CD14-positive monocyte (primary cell): ENCODE results near the gene ARFGEF2. TPM values are rescaled to one million over a fixed set of nuclear protein-coding genes. Genes with fewer than 3 reads are reported as not detected.
A peak's percentile ranks its signal among the peaks of the same experiment; 100 is the strongest.

Experiments
- DNase-seq, 3 donors: peaks; one replicate each; pipeline ENCODE4 v3.0.0-alpha.2; 2011 to 2022
- H2AFZ ChIP-seq: 2 replicates; pipeline ENCODE4 v1.6.0; 2012; ENCODE audit warnings: mild to moderate bottlenecking, low read depth, low read length, inconsistent platforms; ENCODE audit not compliant: insufficient read depth, poor library complexity, severe bottlenecking
- H3K27ac ChIP-seq, 2 donors: 1 replicate in 1 of 2; 2 replicates in 1 of 2; pipeline ENCODE4 v1.5.1; 2012 to 2013; ENCODE audit warnings: low read length in 2 of 2, control low read depth in 1 of 2, inconsistent platforms in 1 of 2, low read depth in 1 of 2, mild to moderate bottlenecking in 1 of 2
- H3K27me3 ChIP-seq, 2 donors: one replicate each; pipeline versions ENCODE4 v1.6.0 to v1.6.1; 2011 to 2013; ENCODE audit warnings: low read length in 2 of 2; ENCODE audit not compliant: control insufficient read depth in 2 of 2, insufficient read depth in 2 of 2
- H3K36me3 ChIP-seq, 2 donors: replicated peaks in 1 of 2; 1 replicate in 1 of 2; 2 replicates in 1 of 2; pipeline versions ENCODE4 v1.5.1 to v1.6.1; 2012 to 2013; ENCODE audit warnings: low read length in 2 of 2, control low read depth in 1 of 2, inconsistent platforms in 1 of 2, mild to moderate bottlenecking in 1 of 2; ENCODE audit not compliant: insufficient read depth in 2 of 2, control insufficient read depth in 1 of 2
- H3K4me1 ChIP-seq, 2 donors: 1 replicate in 1 of 2; 2 replicates in 1 of 2; pipeline versions ENCODE4 v1.5.1 to v1.6.1; 2012 to 2013; ENCODE audit warnings: low read length in 2 of 2, control low read depth in 1 of 2, inconsistent platforms in 1 of 2, mild to moderate bottlenecking in 1 of 2, moderate library complexity in 1 of 2; ENCODE audit not compliant: insufficient read depth in 2 of 2, control insufficient read depth in 1 of 2
- H3K4me2 ChIP-seq: replicated peaks from 2 replicates; pipeline ENCODE3; 2012; ENCODE audit warnings: low read length, moderate library complexity, mild to moderate bottlenecking; ENCODE audit not compliant: poor library complexity, severe bottlenecking; ENCODE audit errors: extremely low read depth
- H3K4me3 ChIP-seq, 3 experiments: fragments of 200-600 bp in 1 of 3; sonication (generic) in 1 of 3; replicated peaks in 1 of 3; 1 replicate in 2 of 3; 2 replicates in 1 of 3; pipeline ENCODE4 v1.5.1; 2011 to 2013; ENCODE audit warnings: low read length in 3 of 3, mild to moderate bottlenecking in 3 of 3, control low read depth in 2 of 3, low read depth in 2 of 3, inconsistent platforms in 1 of 3, moderate library complexity in 1 of 3
- H3K79me2 ChIP-seq: 2 replicates; pipeline ENCODE4 v1.6.0; 2012; ENCODE audit warnings: mild to moderate bottlenecking, control low read depth, inconsistent platforms, low read length, moderate library complexity; ENCODE audit not compliant: insufficient read depth
- H3K9ac ChIP-seq: 2 replicates; pipeline ENCODE4 v1.6.0; 2017; ENCODE audit warnings: low read length, mild to moderate bottlenecking; ENCODE audit not compliant: insufficient read depth, poor library complexity, severe bottlenecking
- H3K9me3 ChIP-seq, 2 donors: replicated peaks in 1 of 2; 1 replicate in 1 of 2; 2 replicates in 1 of 2; pipeline versions ENCODE4 v1.5.1 to v1.6.1; 2012 to 2013; ENCODE audit warnings: low read length in 2 of 2, control low read depth in 1 of 2; ENCODE audit not compliant: control insufficient read depth in 1 of 2, insufficient read depth in 1 of 2
- H4K20me1 ChIP-seq: 2 replicates; pipeline ENCODE4 v1.6.0; 2012; ENCODE audit warnings: mild to moderate bottlenecking, low read length, control low read depth, moderate library complexity; ENCODE audit not compliant: insufficient read depth
- H3K27ac Mint-ChIP-seq, 7 donors: one replicate each; pipeline ENCODE4 v1.8.0; 2020; ENCODE audit warnings: mild to moderate bottlenecking in 7 of 7, mixed read lengths in 7 of 7, moderate library complexity in 6 of 7, inconsistent platforms in 2 of 7
- H3K27me3 Mint-ChIP-seq, 3 donors: one replicate each; pipeline ENCODE4 v1.8.0; 2021 to 2022; ENCODE audit warnings: low read depth in 3 of 3, mild to moderate bottlenecking in 3 of 3, mixed read lengths in 3 of 3, moderate library complexity in 3 of 3, inconsistent platforms in 1 of 3
- H3K36me3 Mint-ChIP-seq, 2 donors: one replicate each; pipeline ENCODE4 v1.8.0; 2020; ENCODE audit warnings: mixed read lengths in 2 of 2, inconsistent platforms in 1 of 2, mild to moderate bottlenecking in 1 of 2
- H3K4me1 Mint-ChIP-seq: one replicate; pipeline ENCODE4 v1.8.0; 2020; ENCODE audit warnings: mild to moderate bottlenecking, mixed read lengths
- H3K4me3 Mint-ChIP-seq, 2 donors: one replicate each; pipeline ENCODE4 v1.8.0; 2020; ENCODE audit warnings: mild to moderate bottlenecking in 2 of 2, mixed read lengths in 2 of 2, moderate library complexity in 1 of 2
- H3K9me3 Mint-ChIP-seq, 7 donors: one replicate each; pipeline ENCODE4 v1.8.0; 2020 to 2022; ENCODE audit warnings: mixed read lengths in 7 of 7, mild to moderate bottlenecking in 6 of 7, moderate library complexity in 6 of 7, inconsistent platforms in 2 of 7
- WGBS: methylation state at CpG from one replicate; pipeline ENCODE4 v1.1.5; 2013; ENCODE audit warnings: missing lambda C conversion rate; ENCODE audit not compliant: insufficient coverage; 5-methylcytosine and 5-hydroxymethylcytosine counted together
- intact Hi-C, 2 donors: fragments of 100-400 bp; cut with micrococcal nuclease; formaldehyde crosslinking; loops; one replicate each; pipeline versions ENCODE4 v1.15.0 to v1.15.1; 2023
- polyA plus RNA-seq, 3 donors: library from polyadenylated mRNA; depleted of rRNA in 1 of 3; unstranded in 2 of 3; stranded (reverse) in 1 of 3; fragments of 300-500 nt in 2 of 3; fragments of >200 nt in 1 of 3; fragmentation: Illumina TruSeq in 2 of 3; gene quantifications; 1 replicate in 2 of 3; 2 replicates in 1 of 3; pipeline ENCODE4 v1.2.3, GENCODE V29; 2012 to 2021
- TF ChIP-seq, protein P1 (sequence below): fragments of 200-600 bp; IDR thresholded peaks from one replicate; pipeline ENCODE4 v1.8.0; 2022; ENCODE audit warnings: antibody characterized with exemption, mild to moderate bottlenecking

Gene ARFGEF2
- polyA plus RNA-seq, 3 donors, result 4.6 to 10.9 (median 5.5) TPM

- no peak for DNase-seq
- WGBS, result 54% methylated on average over 4 of the region's 4 CpGs
- H3K36me3 Mint-ChIP-seq, result peaks cover 89 to 97% of the 10 kb centered on the region in 2 donors
Observed at GRCh38 chr20:48995589-48995988, 74.1 kb downstream of the ARFGEF2 start.

GRCh38 chr20:48999890-49000870 lies 78.7 kb downstream of the ARFGEF2 start:
- H3K4me3 Mint-ChIP-seq, result no peak overlapping the region
- Histone ChIP-seq H4K20me1 (no peaks in the 10 kb centered on the region), H3K36me3 (peaks cover 83 to 90% of the 10 kb centered on the region in 2 donors), H3K4me2 (no peak overlapping the region), H3K9ac (no peak overlapping the region), H3K4me3 (no peak overlapping the region), H2AFZ (no peak overlapping the region), H3K4me1 (no peaks in the 10 kb centered on the region), H3K79me2 (no peaks in the 10 kb centered on the region), H3K27me3 (no peaks in the 10 kb centered on the region), H3K9me3 (no peaks in the 10 kb centered on the region), H3K27ac (no peak overlapping the region)
- DNase-seq, result no peak
- H3K4me1 Mint-ChIP-seq, result no peaks in the 10 kb centered on the region
- H3K27ac Mint-ChIP-seq, result peak overlapping the region in 1 of 7 donors; percentile 15
- H3K36me3 Mint-ChIP-seq, result peaks cover 69 to 90% of the 10 kb centered on the region in 2 donors
- H3K9me3 Mint-ChIP-seq, result peaks cover 0 to 5% (median 0%) of the 10 kb centered on the region in 7 donors
- TF ChIP-seq, protein P1, sequence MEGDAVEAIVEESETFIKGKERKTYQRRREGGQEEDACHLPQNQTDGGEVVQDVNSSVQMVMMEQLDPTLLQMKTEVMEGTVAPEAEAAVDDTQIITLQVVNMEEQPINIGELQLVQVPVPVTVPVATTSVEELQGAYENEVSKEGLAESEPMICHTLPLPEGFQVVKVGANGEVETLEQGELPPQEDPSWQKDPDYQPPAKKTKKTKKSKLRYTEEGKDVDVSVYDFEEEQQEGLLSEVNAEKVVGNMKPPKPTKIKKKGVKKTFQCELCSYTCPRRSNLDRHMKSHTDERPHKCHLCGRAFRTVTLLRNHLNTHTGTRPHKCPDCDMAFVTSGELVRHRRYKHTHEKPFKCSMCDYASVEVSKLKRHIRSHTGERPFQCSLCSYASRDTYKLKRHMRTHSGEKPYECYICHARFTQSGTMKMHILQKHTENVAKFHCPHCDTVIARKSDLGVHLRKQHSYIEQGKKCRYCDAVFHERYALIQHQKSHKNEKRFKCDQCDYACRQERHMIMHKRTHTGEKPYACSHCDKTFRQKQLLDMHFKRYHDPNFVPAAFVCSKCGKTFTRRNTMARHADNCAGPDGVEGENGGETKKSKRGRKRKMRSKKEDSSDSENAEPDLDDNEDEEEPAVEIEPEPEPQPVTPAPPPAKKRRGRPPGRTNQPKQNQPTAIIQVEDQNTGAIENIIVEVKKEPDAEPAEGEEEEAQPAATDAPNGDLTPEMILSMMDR, result no peak
- intact Hi-C loops, result no loop called here
- WGBS, result no CpG with 5 or more reads among the region's 3 CpGs
- H3K27me3 Mint-ChIP-seq, result no peaks in the 10 kb centered on the region

More at GRCh38 chr20:48995589-48995988, 74.1 kb downstream of the ARFGEF2 start:
- Mint-ChIP-seq H3K27ac (peak overlapping the region in 3 of 7 donors; percentile 1 to 47 (median 15)), H3K27me3 (no peaks in the 10 kb centered on the region), H3K4me3 (no peak overlapping the region), H3K9me3 (peaks cover 0 to 3% (median 0%) of the 10 kb centered on the region in 7 donors), H3K4me1 (no peaks in the 10 kb centered on the region)
- H3K9me3 ChIP-seq, result no peaks in the 10 kb centered on the region
- H3K4me2 ChIP-seq, result no peak overlapping the region
- no peak overlapping the region for H2AFZ ChIP-seq
- no peaks in the 10 kb centered on the region for H3K27me3 ChIP-seq
- TF ChIP-seq, protein P1, result no peak
- no peak overlapping the region for H3K27ac ChIP-seq
- H4K20me1 ChIP-seq, result no peaks in the 10 kb centered on the region
- no peak overlapping the region for H3K4me3 ChIP-seq
- no peaks in the 10 kb centered on the region for H3K4me1 ChIP-seq
- H3K9ac ChIP-seq, result no peak overlapping the region
- H3K79me2 ChIP-seq, result no peaks in the 10 kb centered on the region
- H3K36me3 ChIP-seq, result peaks cover 96 to 100% of the 10 kb centered on the region in 2 donors
- intact Hi-C loops, result no loop called here
